Measurements from ENCODE around the gene PCID2. TPM values are rescaled to one million over a fixed set of nuclear protein-coding genes. Genes with fewer than 3 reads are reported as not detected.

The PCID2 gene
- polyA plus RNA-seq, 1 donor from 2014 or later, result 81.3 TPM

DNA sequence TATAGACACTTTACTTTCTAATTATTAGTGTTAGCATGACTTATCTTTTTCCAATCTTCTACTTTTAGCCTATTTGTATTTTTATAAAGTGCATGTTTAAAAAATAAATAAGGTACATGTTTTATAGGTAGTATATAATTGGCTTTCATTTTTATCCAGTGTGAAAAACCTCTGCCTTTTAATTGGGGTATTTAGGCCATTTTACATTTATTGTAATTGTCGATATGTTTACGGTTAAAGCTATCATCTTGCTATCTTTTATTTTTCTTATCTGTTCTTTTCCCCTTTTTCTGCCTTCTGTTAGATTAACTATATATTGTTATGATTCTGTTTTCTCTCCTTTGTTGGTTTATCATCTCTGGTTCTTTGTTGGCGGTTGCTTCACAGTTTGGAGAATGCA is 40.9 kb downstream of the PCID2 start:
- H3K9me2 ChIP-seq (ENCODE audit: insufficient read depth, low read length), result no peaks in the 10 kb centered on the region
- no peak overlapping the region for H3K9ac ChIP-seq (ENCODE audit: low read length)
- no peak overlapping the region for H3K4me3 ChIP-seq (ENCODE audit: low read length)
- H3K79me2 ChIP-seq (replicated peaks; ENCODE audit: insufficient read depth, low read length), result no peaks in the 10 kb centered on the region
- no peak for TF ChIP-seq SMC3 (conservative IDR thresholded peaks at IDR 0.05; ENCODE audit: poor library complexity)
- TF ChIP-seq REST (IDR thresholded peaks at IDR 0.05; ENCODE audit: borderline replicate concordance), result no peak
- no peak for TF ChIP-seq TAF1 (IDR thresholded peaks at IDR 0.05; ENCODE audit: low read depth)
- TF ChIP-seq EZH2 (IDR thresholded peaks at IDR 0.05; ENCODE audit: borderline replicate concordance, insufficient read depth, low read length, poor library complexity, severe bottlenecking), result no peak
- TF ChIP-seq RAD21 (conservative IDR thresholded peaks at IDR 0.05), result no peak
- TF ChIP-seq MXI1 (conservative IDR thresholded peaks at IDR 0.05; ENCODE audit: poor library complexity, severe bottlenecking), result no peak
- no peak for TF ChIP-seq CTCF (IDR thresholded peaks at IDR 0.05; ENCODE audit: poor library complexity, severe bottlenecking)
- no peak for TF ChIP-seq EP300 (conservative IDR thresholded peaks at IDR 0.05; ENCODE audit: poor library complexity, severe bottlenecking)
- TF ChIP-seq POLR2AphosphoS5 (IDR thresholded peaks at IDR 0.05), result no peak
- no peaks in the 10 kb centered on the region for H3F3A ChIP-seq (ENCODE audit: insufficient read depth, low read length, poor library complexity, severe bottlenecking)
- no peaks in the 10 kb centered on the region for H4K20me1 ChIP-seq (ENCODE audit: insufficient read depth)
- no peak overlapping the region for H3K4me2 ChIP-seq (ENCODE audit: low read length)
- no peak overlapping the region for H2AFZ ChIP-seq (ENCODE audit: low read depth, low read length)
- no peak overlapping the region for H3K27ac ChIP-seq (ENCODE audit: low read length)
- no peaks in the 10 kb centered on the region for H3K9me3 ChIP-seq (ENCODE audit: low read length)
- H3K36me3 ChIP-seq (ENCODE audit: insufficient read depth, low read length), result no peaks in the 10 kb centered on the region
- H3K27me3 ChIP-seq (ENCODE audit: insufficient read depth, low read depth, low read length), result no peaks in the 10 kb centered on the region

GRCh38 chr13:113167155-113167554 is 41.3 kb downstream of the PCID2 start:
- TF ChIP-seq EZH2 (IDR thresholded peaks at IDR 0.05; ENCODE audit: borderline replicate concordance, insufficient read depth, low read length, poor library complexity, severe bottlenecking) (no peak), TAF1 (IDR thresholded peaks at IDR 0.05; ENCODE audit: low read depth) (no peak), REST (IDR thresholded peaks at IDR 0.05; ENCODE audit: borderline replicate concordance) (no peak), CTCF (IDR thresholded peaks at IDR 0.05; ENCODE audit: poor library complexity, severe bottlenecking) (no peak), RAD21 (conservative IDR thresholded peaks at IDR 0.05) (no peak)
- no peak overlapping the region for H3K27ac ChIP-seq (ENCODE audit: low read length)
- no peaks in the 10 kb centered on the region for H3K27me3 ChIP-seq (ENCODE audit: insufficient read depth, low read depth, low read length)
- no peak overlapping the region for H3K9ac ChIP-seq (ENCODE audit: low read length)
- H4K20me1 ChIP-seq (ENCODE audit: insufficient read depth), result no peaks in the 10 kb centered on the region
- no peaks in the 10 kb centered on the region for H3K79me2 ChIP-seq (replicated peaks; ENCODE audit: insufficient read depth, low read length)
- no peak overlapping the region for H3K4me3 ChIP-seq (ENCODE audit: low read length)
- H3K36me3 ChIP-seq (ENCODE audit: insufficient read depth, low read length), result no peaks in the 10 kb centered on the region
- no peaks in the 10 kb centered on the region for H3K9me3 ChIP-seq (ENCODE audit: low read length)
- H3F3A ChIP-seq (ENCODE audit: insufficient read depth, low read length, poor library complexity, severe bottlenecking), result no peaks in the 10 kb centered on the region
- H3K9me2 ChIP-seq (ENCODE audit: insufficient read depth, low read length), result no peaks in the 10 kb centered on the region
- no peak overlapping the region for H3K4me2 ChIP-seq (ENCODE audit: low read length)
- no peak overlapping the region for H2AFZ ChIP-seq (ENCODE audit: low read depth, low read length)
